Progenitor cell of endocrine pancreas (in vitro differentiated cells): ENCODE results near the gene ARHGAP40. TPM values are rescaled to one million over a fixed set of nuclear protein-coding genes. Genes with fewer than 3 reads are reported as not detected.

Source experiments
- DNase-seq: peaks from one replicate; pipeline ENCODE4 v3.0.0; 2021; ENCODE audit warnings: low spot score; ENCODE audit not compliant: unreplicated experiment
- H3K27ac Mint-ChIP-seq: 2 replicates; pipeline ENCODE4 v1.8.0; 2021; ENCODE audit warnings: mild to moderate bottlenecking, moderate library complexity, mixed read lengths
- H3K27me3 Mint-ChIP-seq: 2 replicates; pipeline ENCODE4 v1.8.0; 2021; ENCODE audit warnings: mixed read lengths
- H3K36me3 Mint-ChIP-seq: 2 replicates; pipeline ENCODE4 v1.8.0; 2022; ENCODE audit warnings: mixed read lengths; ENCODE audit not compliant: insufficient read depth
- H3K4me1 Mint-ChIP-seq: 2 replicates; pipeline ENCODE4 v1.8.0; 2021; ENCODE audit warnings: low read depth, mixed read lengths
- H3K4me3 Mint-ChIP-seq: 2 replicates; pipeline ENCODE4 v1.8.0; 2021; ENCODE audit warnings: low read depth, mild to moderate bottlenecking, moderate library complexity, mixed read lengths
- H3K9me3 Mint-ChIP-seq: 2 replicates; pipeline ENCODE4 v1.8.0; 2021; ENCODE audit warnings: low read depth, mixed read lengths
- CTCF ChIP-seq: fragments of 200-600 bp; sonication (generic); IDR thresholded peaks from one replicate; pipeline ENCODE4 v1.5.0; 2021; ENCODE audit warnings: antibody characterized with exemption, mild to moderate bottlenecking; ENCODE audit not compliant: unreplicated experiment
- total RNA-seq: library from RNA; stranded (reverse); gene quantifications from 2 replicates; pipeline ENCODE4 v1.2.1, GENCODE V29; 2021

The ARHGAP40 gene
- total RNA-seq, 1 donor from 2014 or later = not detected

DNA sequence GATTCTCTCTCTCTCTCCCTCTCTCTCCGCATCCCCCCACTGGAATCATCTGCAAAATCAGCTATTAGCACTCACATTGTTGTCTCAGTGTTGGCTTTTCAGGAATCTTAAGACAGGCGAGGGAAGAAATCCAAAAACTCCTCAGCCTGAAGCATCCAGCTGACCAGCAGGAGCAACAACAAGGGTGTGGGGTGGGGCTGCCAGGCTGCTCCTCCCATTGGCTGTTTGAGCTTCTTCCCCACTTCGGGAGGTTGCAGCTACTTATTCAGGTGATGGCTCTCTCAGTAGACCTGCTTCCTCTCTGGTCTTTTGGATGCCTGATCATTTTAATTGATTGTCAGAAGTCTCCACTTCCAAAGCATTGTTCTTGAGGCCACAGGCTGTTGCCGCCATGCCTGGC, 98.5 kb downstream of the ARHGAP40 start:
- no peak for DNase-seq
- Mint-ChIP-seq H3K9me3 (no peaks in the 10 kb centered on the region), H3K36me3 (no peaks in the 10 kb centered on the region), H3K4me1 (no peaks in the 10 kb centered on the region), H3K27ac (no peak overlapping the region), H3K27me3 (peaks cover 28% of the 10 kb centered on the region), H3K4me3 (no peak overlapping the region)
- no peak for TF ChIP-seq CTCF

Other genes starting within 250 kb of the ARHGAP40 start
- 31.6 and 37.1 TPM in 2 replicates for gene SNHG17, start 166.5 kb upstream of the ARHGAP40 start, total RNA-seq
- gene RALGAPB, start 129.0 kb upstream of the ARHGAP40 start, total RNA-seq = 42.3 and 43.4 TPM in 2 replicates
- not detected in 2 replicates for gene ADIG, start 20.6 kb upstream of the ARHGAP40 start, total RNA-seq
- gene SLC32A1, start 122.7 kb downstream of the ARHGAP40 start, total RNA-seq = not detected in 2 replicates
- 9.8 and 10.3 TPM in 2 replicates for gene ACTR5, start 146.7 kb downstream of the ARHGAP40 start, total RNA-seq
- not detected in 2 replicates for gene PPP1R16B, start 203.9 kb downstream of the ARHGAP40 start, total RNA-seq